CD4-positive, alpha-beta memory T cell (primary cell): ENCODE data around the gene TM4SF4. TPM values are rescaled to one million over a fixed set of nuclear protein-coding genes. Genes with fewer than 3 reads are reported as not detected.

Experiments
- CTCF ChIA-PET: fragments of 350-600 bp; sonication (Branson Sonifier 250); formaldehyde crosslinking; loops from one replicate; lab custom pipeline; 2021; ENCODE audit warnings: inconsistent platforms; ENCODE audit not compliant: partially characterized antibody; lab: Charles Lee
- POLR2A ChIA-PET: fragments of 350-600 bp; sonication (Branson Sonifier 250); formaldehyde crosslinking; loops from one replicate; lab custom pipeline; 2021; ENCODE audit not compliant: partially characterized antibody; lab: Charles Lee
- DNase-seq, 5 donors: peaks; one replicate each; pipeline versions ENCODE4 v3.0.0 to v3.0.0-alpha.2; 2020 to 2022; ENCODE audit warnings: mixed read lengths in 1 of 5
- H3K27ac ChIP-seq: one replicate; pipeline ENCODE4 v1.7.0; 2013; ENCODE audit warnings: low read depth, low read length
- H3K27me3 ChIP-seq: 2 replicates; pipeline ENCODE4 v1.7.0; 2013; ENCODE audit warnings: mild to moderate bottlenecking, low read length, moderate library complexity; ENCODE audit not compliant: insufficient read depth
- H3K36me3 ChIP-seq: 2 replicates; pipeline ENCODE4 v1.7.0; 2013; ENCODE audit warnings: mild to moderate bottlenecking, low read length, moderate library complexity; ENCODE audit not compliant: insufficient read depth
- H3K4me1 ChIP-seq: 2 replicates; pipeline ENCODE4 v1.7.0; 2013; ENCODE audit warnings: mild to moderate bottlenecking, low read length, moderate library complexity; ENCODE audit not compliant: insufficient read depth
- H3K4me3 ChIP-seq, 2 donors: one replicate each; pipeline ENCODE4 v1.7.0; 2013; ENCODE audit warnings: low read length in 2 of 2, mild to moderate bottlenecking in 1 of 2
- H3K9me3 ChIP-seq, 2 donors: one replicate each; pipeline ENCODE4 v1.7.0; 2013; ENCODE audit warnings: low read length in 2 of 2, control low read depth in 1 of 2; ENCODE audit not compliant: control insufficient read depth in 1 of 2
- H3K27ac Mint-ChIP-seq, 7 donors: one replicate each; pipeline ENCODE4 v1.8.0; 2020 to 2021; ENCODE audit warnings: mixed read lengths in 7 of 7, mild to moderate bottlenecking in 6 of 7, inconsistent platforms in 3 of 7, moderate library complexity in 3 of 7
- H3K27me3 Mint-ChIP-seq, 2 donors: one replicate each; pipeline ENCODE4 v1.8.0; 2020 to 2021; ENCODE audit warnings: mixed read lengths in 2 of 2
- H3K36me3 Mint-ChIP-seq, 2 donors: one replicate each; pipeline ENCODE4 v1.8.0; 2020 to 2021; ENCODE audit warnings: mixed read lengths in 2 of 2, inconsistent platforms in 1 of 2, mild to moderate bottlenecking in 1 of 2
- H3K4me1 Mint-ChIP-seq, 4 donors: one replicate each; pipeline ENCODE4 v1.8.0; 2020 to 2021; ENCODE audit warnings: mixed read lengths in 4 of 4, mild to moderate bottlenecking in 1 of 4
- H3K4me3 Mint-ChIP-seq, 8 donors: one replicate each; pipeline ENCODE4 v1.8.0; 2020 to 2021; ENCODE audit warnings: mixed read lengths in 8 of 8, mild to moderate bottlenecking in 7 of 8, moderate library complexity in 6 of 8, inconsistent platforms in 3 of 8
- H3K9me3 Mint-ChIP-seq, 8 donors: one replicate each; pipeline ENCODE4 v1.8.0; 2020 to 2021; ENCODE audit warnings: mixed read lengths in 8 of 8, mild to moderate bottlenecking in 5 of 8, inconsistent platforms in 3 of 8, moderate library complexity in 1 of 8
- intact Hi-C: fragments of 100-400 bp; cut with micrococcal nuclease; formaldehyde crosslinking; loops from one replicate; pipeline ENCODE4 v1.15.1; 2023
- polyA plus RNA-seq, 2 donors: library from polyadenylated mRNA; unstranded; fragments of 300-500 nt; fragmentation: Illumina TruSeq; gene quantifications; one replicate each; pipeline ENCODE4 v1.2.3, GENCODE V29; 2021
- total RNA-seq, 2 experiments: library from RNA; stranded (reverse); gene quantifications; one replicate each; pipeline ENCODE4 v1.2.3, GENCODE V29; 2021

TM4SF4 gene
- total and polyA plus RNA-seq, 4 experiments from 2014 or later: not detected

- no peaks in the 10 kb centered on the region for H3K9me3 ChIP-seq
- no peak overlapping the region for H3K27ac ChIP-seq
- no peaks in the 10 kb centered on the region for H3K4me1 ChIP-seq
- Mint-ChIP-seq H3K9me3 (peaks cover 0 to 2% (median 0%) of the 10 kb centered on the region in 8 donors), H3K27ac (no peak overlapping the region), H3K4me3 (no peak overlapping the region), H3K27me3 (peaks cover 6 to 7% of the 10 kb centered on the region in 2 donors), H3K4me1 (peaks cover 0 to 3% (median 0%) of the 10 kb centered on the region in 4 donors), H3K36me3 (no peaks in the 10 kb centered on the region)
- POLR2A ChIA-PET: no interaction called here
- no peaks in the 10 kb centered on the region for H3K27me3 ChIP-seq
- CTCF ChIA-PET: no interaction called here
- no peak for DNase-seq
- no peaks in the 10 kb centered on the region for H3K36me3 ChIP-seq
- H3K4me3 ChIP-seq: no peak overlapping the region
- intact Hi-C loops: no loop called here
Observed at GRCh38 chr3:149536429-149536828, 61.9 kb downstream of the TM4SF4 start.

- Mint-ChIP-seq H3K4me3 (no peak overlapping the region), H3K27me3 (peaks cover 6 to 7% of the 10 kb centered on the region in 2 donors), H3K36me3 (no peaks in the 10 kb centered on the region), H3K9me3 (peaks cover 0 to 2% (median 0%) of the 10 kb centered on the region in 8 donors), H3K27ac (no peak overlapping the region), H3K4me1 (no peaks in the 10 kb centered on the region)
- ChIA-PET POLR2A (no interaction called here), CTCF (no interaction called here)
- H3K27ac ChIP-seq: no peak overlapping the region
- DNase-seq: no peak
- no peaks in the 10 kb centered on the region for H3K36me3 ChIP-seq
- H3K9me3 ChIP-seq: no peaks in the 10 kb centered on the region
- no peaks in the 10 kb centered on the region for H3K27me3 ChIP-seq
- H3K4me3 ChIP-seq: no peak overlapping the region
- intact Hi-C loops: no loop called here
- no peaks in the 10 kb centered on the region for H3K4me1 ChIP-seq
Observed at GRCh38 chr3:149538371-149538770, 63.9 kb downstream of the TM4SF4 start.

GRCh38 chr3:149541091-149541491 lies 66.6 kb downstream of the TM4SF4 start:
- no peaks in the 10 kb centered on the region for H3K27me3 ChIP-seq
- Mint-ChIP-seq H3K9me3 (peaks cover 0 to 2% (median 0%) of the 10 kb centered on the region in 8 donors), H3K27ac (no peak overlapping the region), H3K27me3 (peaks cover 0 to 6% of the 10 kb centered on the region in 2 donors), H3K4me1 (no peaks in the 10 kb centered on the region), H3K4me3 (no peak overlapping the region), H3K36me3 (no peaks in the 10 kb centered on the region)
- no peak for DNase-seq
- H3K4me3 ChIP-seq: no peak overlapping the region
- H3K27ac ChIP-seq: no peak overlapping the region
- H3K4me1 ChIP-seq: no peaks in the 10 kb centered on the region
- POLR2A ChIA-PET: no interaction called here
- CTCF ChIA-PET: no interaction called here
- no peaks in the 10 kb centered on the region for H3K9me3 ChIP-seq
- intact Hi-C loops: no loop called here
- H3K36me3 ChIP-seq: no peaks in the 10 kb centered on the region

- Mint-ChIP-seq H3K27me3 (peaks cover 0 to 8% of the 10 kb centered on the region in 2 donors), H3K27ac (no peak overlapping the region), H3K4me3 (no peak overlapping the region), H3K4me1 (no peaks in the 10 kb centered on the region), H3K36me3 (no peaks in the 10 kb centered on the region), H3K9me3 (peaks cover 0 to 2% (median 0%) of the 10 kb centered on the region in 8 donors)
- ChIA-PET CTCF (no interaction called here), POLR2A (no interaction called here)
- Histone ChIP-seq H3K36me3 (no peaks in the 10 kb centered on the region), H3K4me3 (no peak overlapping the region), H3K9me3 (no peaks in the 10 kb centered on the region), H3K27me3 (no peaks in the 10 kb centered on the region), H3K4me1 (no peaks in the 10 kb centered on the region), H3K27ac (no peak overlapping the region)
- DNase-seq: no peak
- intact Hi-C loops: no loop called here
Observed at GRCh38 chr3:149542375-149543312, 68.1 kb downstream of the TM4SF4 start.

- Histone ChIP-seq H3K27me3 (no peaks in the 10 kb centered on the region), H3K4me1 (no peaks in the 10 kb centered on the region), H3K9me3 (no peaks in the 10 kb centered on the region), H3K36me3 (no peaks in the 10 kb centered on the region), H3K27ac (no peak overlapping the region), H3K4me3 (no peak overlapping the region)
- no peaks in the 10 kb centered on the region for H3K4me1 Mint-ChIP-seq
- intact Hi-C loops: no loop called here
- no peak overlapping the region for H3K27ac Mint-ChIP-seq
- no peaks in the 10 kb centered on the region for H3K36me3 Mint-ChIP-seq
- H3K4me3 Mint-ChIP-seq: no peak overlapping the region
- ChIA-PET POLR2A (no interaction called here), CTCF (no interaction called here)
- peaks cover 0 to 8% of the 10 kb centered on the region in 2 donors for H3K27me3 Mint-ChIP-seq
- no peak for DNase-seq
- peaks cover 0 to 2% (median 0%) of the 10 kb centered on the region in 8 donors for H3K9me3 Mint-ChIP-seq
Observed at GRCh38 chr3:149545049-149545448, 70.6 kb downstream of the TM4SF4 start.

- no peak for DNase-seq
- no peaks in the 10 kb centered on the region for H3K27me3 ChIP-seq
- no peaks in the 10 kb centered on the region for H3K4me1 Mint-ChIP-seq
- H3K36me3 Mint-ChIP-seq: no peaks in the 10 kb centered on the region
- intact Hi-C loops: no loop called here
- H3K36me3 ChIP-seq: no peaks in the 10 kb centered on the region
- H3K4me3 ChIP-seq: no peak overlapping the region
- no peaks in the 10 kb centered on the region for H3K9me3 ChIP-seq
- ChIA-PET CTCF (no interaction called here), POLR2A (no interaction called here)
- H3K27ac ChIP-seq: no peak overlapping the region
- H3K4me1 ChIP-seq: no peaks in the 10 kb centered on the region
- no peak overlapping the region for H3K4me3 Mint-ChIP-seq
- H3K27me3 Mint-ChIP-seq: peaks cover 0 to 8% of the 10 kb centered on the region in 2 donors
- H3K9me3 Mint-ChIP-seq: no peaks in the 10 kb centered on the region
- peak overlapping the region in 2 of 7 donors; percentile 38 to 54 for H3K27ac Mint-ChIP-seq
Observed at GRCh38 chr3:149547413-149547812, 72.9 kb downstream of the TM4SF4 start.

- Histone ChIP-seq H3K36me3 (no peaks in the 10 kb centered on the region), H3K27ac (no peak overlapping the region), H3K27me3 (no peaks in the 10 kb centered on the region), H3K4me1 (no peaks in the 10 kb centered on the region), H3K4me3 (no peak overlapping the region), H3K9me3 (no peaks in the 10 kb centered on the region)
- ChIA-PET CTCF (no interaction called here), POLR2A (no interaction called here)
- no peaks in the 10 kb centered on the region for H3K9me3 Mint-ChIP-seq
- DNase-seq: no peak
- H3K27me3 Mint-ChIP-seq: peaks cover 0 to 6% of the 10 kb centered on the region in 2 donors
- intact Hi-C loops: no loop called here
- no peak overlapping the region for H3K27ac Mint-ChIP-seq
- H3K4me3 Mint-ChIP-seq: no peak overlapping the region
- no peaks in the 10 kb centered on the region for H3K4me1 Mint-ChIP-seq
- no peaks in the 10 kb centered on the region for H3K36me3 Mint-ChIP-seq
Observed at GRCh38 chr3:149547954-149548668, 73.6 kb downstream of the TM4SF4 start.
